Osteoblast (primary cell): ENCODE results near the gene PGAP1. TPM values are rescaled to one million over a fixed set of nuclear protein-coding genes. Genes with fewer than 3 reads are reported as not detected.

Source experiments
- DNase-seq: peaks from one replicate; pipeline ENCODE4 v3.0.0; 2011; ENCODE audit warnings: low spot score, mixed read lengths; ENCODE audit not compliant: insufficient read length; ENCODE audit errors: missing footprints
- H2AFZ ChIP-seq: 2 replicates; pipeline ENCODE4 v1.6.0; 2011; ENCODE audit warnings: mild to moderate bottlenecking, low read length
- H3K27ac ChIP-seq: 2 replicates; pipeline ENCODE4 v1.5.1; 2011; ENCODE audit warnings: mild to moderate bottlenecking, low read depth, low read length, moderate library complexity
- H3K27me3 ChIP-seq: 2 replicates; pipeline ENCODE4 v1.6.0; 2012; ENCODE audit warnings: mild to moderate bottlenecking, control low read depth, inconsistent platforms, low read length, moderate library complexity; ENCODE audit not compliant: insufficient read depth
- H3K36me3 ChIP-seq: 2 replicates; pipeline ENCODE4 v1.5.1; 2011; ENCODE audit warnings: mild to moderate bottlenecking, low read length, control low read depth, moderate library complexity; ENCODE audit not compliant: insufficient read depth
- H3K4me1 ChIP-seq: 2 replicates; pipeline ENCODE4 v1.5.1; 2011; ENCODE audit warnings: mild to moderate bottlenecking, low read length, control low read depth, moderate library complexity; ENCODE audit not compliant: insufficient read depth
- H3K4me2 ChIP-seq: 2 replicates; pipeline ENCODE4 v1.6.0; 2011; ENCODE audit warnings: mild to moderate bottlenecking, low read length; ENCODE audit not compliant: insufficient read depth
- H3K4me3 ChIP-seq: fragments of 200-600 bp; sonication (generic); 3 replicates; pipeline ENCODE4 v1.5.1; 2012; ENCODE audit warnings: mild to moderate bottlenecking, low read length, inconsistent platforms; ENCODE audit not compliant: insufficient read depth
- H3K79me2 ChIP-seq: 2 replicates; pipeline ENCODE4 v1.6.0; 2012; ENCODE audit warnings: mild to moderate bottlenecking, low read length, control low read depth, inconsistent platforms; ENCODE audit not compliant: insufficient read depth
- H3K9me3 ChIP-seq: 2 replicates; pipeline ENCODE4 v1.5.1; 2011; ENCODE audit warnings: low read depth, low read length, control low read depth
- H4K20me1 ChIP-seq: 2 replicates; pipeline ENCODE4 v1.6.0; 2012; ENCODE audit warnings: mild to moderate bottlenecking, low read length, control low read depth; ENCODE audit not compliant: insufficient read depth
- CTCF ChIP-seq: IDR thresholded peaks from 2 replicates; pipeline ENCODE4 v1.5.1; 2011; ENCODE audit warnings: mild to moderate bottlenecking, low read depth, low read length, moderate library complexity; ENCODE audit errors: extremely low read depth
- total RNA-seq: library from RNA; depleted of rRNA; stranded (reverse); fragments of >200 nt; gene quantifications from 2 replicates; pipeline ENCODE4 v1.2.3, GENCODE V29; 2012

Gene PGAP1
- total RNA-seq, 1 donor: 7.2 TPM

- Histone ChIP-seq H3K4me1 (peaks cover 16% of the 10 kb centered on the region), H3K4me2 (no peak overlapping the region), H2AFZ (no peak overlapping the region), H3K4me3 (no peak overlapping the region), H3K36me3 (no peaks in the 10 kb centered on the region), H3K9me3 (no peaks in the 10 kb centered on the region), H3K79me2 (no peaks in the 10 kb centered on the region), H3K27me3 (no peaks in the 10 kb centered on the region), H4K20me1 (no peaks in the 10 kb centered on the region), H3K27ac (no peak overlapping the region)
- no peak for TF ChIP-seq CTCF
- DNase-seq: no peak
Observed at GRCh38 chr2:196968516-196968915, 42.0 kb upstream of the PGAP1 start.

- Histone ChIP-seq H3K9me3 (no peaks in the 10 kb centered on the region), H3K4me1 (peaks cover 16% of the 10 kb centered on the region), H2AFZ (no peak overlapping the region), H3K4me2 (peak overlapping the region; percentile 80), H4K20me1 (no peaks in the 10 kb centered on the region), H3K27me3 (no peaks in the 10 kb centered on the region), H3K79me2 (no peaks in the 10 kb centered on the region), H3K4me3 (no peak overlapping the region), H3K36me3 (no peaks in the 10 kb centered on the region), H3K27ac (no peak overlapping the region)
- TF ChIP-seq CTCF: no peak
- DNase-seq: no peak
Observed at GRCh38 chr2:196967775-196968174, 41.3 kb upstream of the PGAP1 start.

- Histone ChIP-seq H3K27ac (peak overlapping the region; percentile 49), H2AFZ (peak overlapping the region; percentile 90), H3K27me3 (no peaks in the 10 kb centered on the region), H3K79me2 (no peaks in the 10 kb centered on the region), H3K4me2 (peak overlapping the region; percentile 80), H3K4me1 (peaks cover 16% of the 10 kb centered on the region), H3K9me3 (no peaks in the 10 kb centered on the region), H4K20me1 (no peaks in the 10 kb centered on the region), H3K4me3 (peak overlapping the region; percentile 69), H3K36me3 (no peaks in the 10 kb centered on the region)
- no peak for TF ChIP-seq CTCF
- peak; percentile 80 for DNase-seq
Observed at GRCh38 chr2:196967116-196967515, 40.6 kb upstream of the PGAP1 start.

GRCh38 chr2:196966061-196966460 lies 39.6 kb upstream of the PGAP1 start:
- Histone ChIP-seq H3K79me2 (no peaks in the 10 kb centered on the region), H3K9me3 (no peaks in the 10 kb centered on the region), H4K20me1 (no peaks in the 10 kb centered on the region), H2AFZ (peak overlapping the region; percentile 90), H3K27ac (peak overlapping the region; percentile 49), H3K4me2 (peak overlapping the region; percentile 80), H3K4me1 (peaks cover 16% of the 10 kb centered on the region), H3K27me3 (no peaks in the 10 kb centered on the region), H3K4me3 (no peak overlapping the region), H3K36me3 (no peaks in the 10 kb centered on the region)
- TF ChIP-seq CTCF: no peak
- no peak for DNase-seq
